GM15510 (cell line): ENCODE measurements around the gene SENP5.

Experiments used
- POLR2A ChIP-seq: IDR thresholded peaks from 3 replicates; pipeline ENCODE4 v1.6.1; 2011; ENCODE audit warnings: borderline replicate concordance; ENCODE audit not compliant: insufficient read length; ENCODE audit errors: extremely low read depth

Gene SENP5

DNA sequence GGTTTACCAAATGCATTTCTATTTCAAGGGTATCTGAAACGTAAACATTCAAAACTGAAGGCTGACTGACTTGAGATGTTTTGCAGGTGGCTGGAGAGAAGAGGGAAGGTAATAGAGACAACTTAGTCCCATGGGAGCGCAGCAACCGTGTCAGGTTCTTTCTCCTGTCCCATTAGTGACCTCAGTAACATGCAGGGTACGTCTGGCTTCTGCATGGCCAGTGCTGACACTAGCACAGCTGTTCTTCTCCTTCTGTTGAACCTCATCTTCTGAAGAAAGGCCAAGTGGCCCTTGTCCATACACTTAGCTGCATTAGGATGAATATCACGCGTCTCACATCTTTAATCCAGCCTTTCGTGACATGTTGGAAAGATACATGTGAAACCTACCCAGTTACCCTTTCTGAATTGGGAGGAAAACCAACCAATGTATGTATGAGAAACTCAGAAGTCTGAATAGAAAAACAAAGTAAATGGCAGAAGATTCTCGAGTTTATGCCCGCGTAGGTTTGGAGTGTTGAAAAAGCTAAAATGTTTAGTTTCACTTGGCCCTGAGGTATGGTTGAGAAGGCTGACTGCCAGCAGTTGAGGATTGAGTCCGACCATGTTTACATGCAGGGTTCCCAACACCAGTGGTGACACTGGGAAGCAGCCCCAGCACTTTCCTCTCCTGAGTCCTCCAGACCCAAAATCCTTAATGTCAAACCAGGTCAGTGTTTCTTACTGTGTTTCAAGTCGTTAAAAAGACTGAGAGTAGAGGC lies 64.3 kb downstream of the SENP5 start:
- TF ChIP-seq POLR2A = no peak

DNA sequence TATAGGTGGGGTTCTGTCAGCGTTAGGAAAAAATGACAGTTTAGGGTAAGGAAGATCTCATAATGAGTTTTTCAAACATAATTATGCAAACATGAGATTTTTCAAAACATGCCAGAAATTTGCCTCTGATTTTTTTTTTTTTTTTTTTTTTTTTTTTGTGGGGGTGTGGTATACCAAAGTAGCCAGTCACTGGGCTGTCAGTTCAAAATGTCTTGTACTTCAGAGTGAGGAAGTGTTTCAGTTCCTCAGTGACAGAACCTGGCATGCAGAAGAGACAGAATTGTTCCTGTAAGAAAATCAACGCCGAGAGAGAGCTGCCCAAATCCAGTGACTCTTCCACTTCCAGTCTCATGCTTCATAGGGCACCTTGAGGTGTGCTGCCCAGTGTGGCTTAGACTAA lies 64.9 kb downstream of the SENP5 start:
- TF ChIP-seq POLR2A = no peak

DNA sequence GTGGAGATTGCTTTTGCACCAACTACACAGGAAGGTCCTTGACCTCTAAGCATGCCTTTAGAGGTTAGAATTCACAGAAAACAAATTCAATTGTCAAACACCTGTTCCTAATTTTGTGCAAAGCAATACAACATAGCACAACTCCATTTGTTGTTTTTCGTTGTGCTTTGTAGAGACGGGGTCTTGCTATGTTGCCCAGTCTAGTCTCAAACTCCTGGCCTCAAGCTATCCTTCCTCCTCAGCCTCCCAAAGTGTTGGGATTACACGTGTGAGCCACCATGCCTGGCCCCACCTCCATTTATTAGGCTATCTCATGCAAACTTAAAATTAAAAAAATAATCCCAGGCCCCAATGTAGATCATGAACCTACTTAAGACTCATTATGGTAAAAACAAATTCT lies 68.6 kb downstream of the SENP5 start:
- TF ChIP-seq POLR2A = no peak

DNA sequence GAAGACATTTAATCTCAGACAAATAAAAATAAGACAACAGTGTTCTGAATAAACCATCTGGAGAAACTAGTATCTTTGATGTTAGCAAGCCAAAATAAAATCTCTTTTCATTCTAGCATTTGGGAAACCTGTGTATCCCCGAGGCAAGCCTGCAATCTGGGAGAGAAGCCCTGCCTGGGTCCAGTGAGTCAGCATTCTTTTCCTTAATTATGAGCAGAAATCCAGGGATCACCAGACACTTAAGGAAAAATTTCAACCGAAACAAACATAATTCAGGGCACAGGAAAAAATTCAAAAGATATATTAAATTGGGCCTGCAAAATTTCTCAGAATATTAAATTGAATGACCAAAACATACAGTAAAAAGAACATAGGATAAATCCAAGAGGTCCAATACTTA lies 70.4 kb downstream of the SENP5 start:
- TF ChIP-seq POLR2A = no peak

DNA sequence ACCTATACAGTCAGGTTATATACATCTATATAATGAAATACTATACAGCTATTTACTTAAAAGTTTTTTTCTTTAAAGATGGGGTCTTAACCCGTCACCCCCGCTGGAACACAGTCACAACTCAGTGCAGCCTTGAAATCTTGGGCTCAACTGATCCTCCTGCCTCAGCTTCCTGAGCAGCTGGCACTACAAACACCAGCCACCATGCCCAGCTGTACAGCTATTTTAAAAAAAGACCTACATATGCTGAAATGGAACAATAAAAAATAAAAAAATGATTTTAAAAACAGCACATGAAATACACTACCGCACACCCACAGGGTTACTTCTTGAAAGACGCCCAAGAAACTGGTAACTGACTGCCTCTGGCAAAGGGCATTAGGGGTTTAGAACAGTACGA lies 70.9 kb downstream of the SENP5 start:
- TF ChIP-seq POLR2A = no peak

DNA sequence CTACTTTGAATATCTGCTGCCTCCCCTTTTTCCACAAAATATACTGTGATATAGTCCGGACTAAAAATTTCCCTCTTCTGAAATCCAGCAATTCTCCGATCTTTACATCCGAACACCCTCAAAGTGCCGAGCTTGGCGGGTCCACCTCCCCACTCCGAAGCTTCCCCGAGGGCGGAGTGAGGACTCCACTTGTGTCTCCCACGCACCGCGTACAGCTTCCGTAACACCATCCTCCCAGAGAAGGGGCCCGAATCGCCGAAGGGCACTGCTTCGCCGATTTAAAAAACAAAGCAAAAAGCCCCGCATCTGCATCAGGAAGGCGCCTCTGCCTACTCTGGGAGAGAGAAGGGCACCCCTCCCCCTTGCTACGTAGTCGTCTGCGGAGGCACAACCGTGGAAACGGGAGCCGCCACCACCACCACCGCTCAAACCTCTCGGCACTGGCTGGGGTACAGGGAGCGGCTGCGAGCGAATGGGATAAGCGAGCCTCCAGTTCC lies 74.1 kb downstream of the SENP5 start:
- no peak for TF ChIP-seq POLR2A

DNA sequence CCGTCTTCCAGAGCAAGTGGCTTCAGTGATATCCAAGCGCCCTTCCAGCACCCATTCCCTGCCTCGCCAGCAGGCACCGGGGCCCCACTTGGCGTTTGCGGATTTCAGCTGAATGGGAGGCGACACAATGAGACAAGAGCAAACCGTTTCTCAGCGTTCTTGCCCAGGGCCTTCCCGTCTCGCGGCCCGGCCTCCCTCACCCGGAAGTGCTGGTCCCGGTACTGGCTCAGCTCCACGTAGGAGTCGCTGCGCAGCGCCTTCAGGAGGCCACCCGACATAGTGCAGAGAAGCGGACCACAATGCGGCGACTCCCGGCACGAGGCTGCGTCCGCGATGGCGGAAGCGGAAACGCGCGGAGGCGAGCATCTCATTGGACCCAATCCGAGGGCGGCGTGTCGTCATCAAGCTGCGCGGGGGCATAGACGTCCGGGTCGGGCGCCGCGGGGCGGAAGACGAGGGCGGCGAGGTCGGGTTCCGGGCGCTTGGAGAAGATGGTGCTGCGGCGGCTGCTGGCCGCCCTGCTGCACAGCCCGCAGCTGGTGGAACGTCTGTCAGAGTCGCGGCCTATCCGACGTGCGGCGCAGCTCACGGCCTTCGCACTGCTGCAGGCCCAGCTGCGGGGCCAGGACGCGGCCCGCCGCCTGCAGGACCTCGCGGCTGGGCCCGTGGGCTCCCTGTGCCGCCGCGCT lies 74.7 kb downstream of the SENP5 start, which contains the start of gene NCBP2:
TSS of gene NCBP2 (minus strand) at position 303 of the 689 bp plus-strand sequence. CDS start at position 278, 25 bp downstream.
- peak; percentile 94 for TF ChIP-seq POLR2A

DNA sequence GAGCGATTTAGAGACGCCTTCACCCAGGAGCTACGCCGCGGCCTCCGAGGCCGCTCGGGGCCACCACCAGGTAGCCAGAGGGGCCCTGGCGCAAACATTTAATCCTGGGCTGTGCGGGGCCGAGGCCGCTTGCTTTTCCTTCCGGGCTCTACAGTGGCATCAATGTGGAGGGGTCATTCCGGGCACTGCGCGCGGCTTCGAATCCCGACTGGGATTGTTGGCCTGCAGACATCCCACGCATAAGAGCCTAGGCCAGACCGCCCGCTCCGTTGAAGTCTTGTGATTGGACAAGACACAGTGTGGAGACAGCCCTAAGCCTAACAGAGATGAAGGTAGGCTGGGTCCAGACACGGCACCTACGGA lies 75.2 kb downstream of the SENP5 start:
- TF ChIP-seq POLR2A = no peak

DNA sequence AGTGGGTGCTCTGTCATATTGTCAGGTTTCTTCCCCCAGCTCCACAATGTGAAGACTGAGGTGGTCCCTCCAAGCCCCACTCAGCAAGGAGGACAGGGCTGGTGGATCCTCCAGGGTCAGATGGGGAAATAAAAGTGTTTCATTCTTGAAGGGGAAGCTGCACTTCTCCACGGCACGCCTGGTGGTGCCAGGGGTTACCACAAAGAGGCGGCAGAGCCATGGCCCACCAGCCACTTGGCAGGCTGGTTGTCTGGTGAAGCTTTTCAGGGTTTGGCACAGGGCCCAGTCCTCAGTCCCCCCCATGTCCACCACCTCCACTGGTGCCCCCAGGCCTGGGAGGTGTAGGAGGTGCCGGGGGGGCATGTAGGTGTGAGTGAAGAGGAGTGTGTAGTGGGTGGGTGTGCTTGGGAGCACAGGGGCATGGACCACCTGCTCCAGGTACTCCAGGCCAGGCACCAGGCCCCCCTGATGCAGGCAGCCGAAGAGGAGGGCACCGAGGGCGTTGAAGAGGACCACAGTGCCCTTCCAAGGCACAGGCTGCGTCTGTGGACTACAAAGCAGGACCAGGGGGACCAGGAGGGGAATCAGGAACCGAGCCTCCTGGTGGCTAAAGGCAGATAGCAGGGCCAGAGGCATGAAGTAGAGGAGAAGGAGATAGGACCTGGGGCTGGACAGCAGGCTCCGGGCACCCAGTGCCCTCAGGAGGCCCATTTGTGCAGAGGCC lies 79.6 kb downstream of the SENP5 start:
- TF ChIP-seq POLR2A = no peak

DNA sequence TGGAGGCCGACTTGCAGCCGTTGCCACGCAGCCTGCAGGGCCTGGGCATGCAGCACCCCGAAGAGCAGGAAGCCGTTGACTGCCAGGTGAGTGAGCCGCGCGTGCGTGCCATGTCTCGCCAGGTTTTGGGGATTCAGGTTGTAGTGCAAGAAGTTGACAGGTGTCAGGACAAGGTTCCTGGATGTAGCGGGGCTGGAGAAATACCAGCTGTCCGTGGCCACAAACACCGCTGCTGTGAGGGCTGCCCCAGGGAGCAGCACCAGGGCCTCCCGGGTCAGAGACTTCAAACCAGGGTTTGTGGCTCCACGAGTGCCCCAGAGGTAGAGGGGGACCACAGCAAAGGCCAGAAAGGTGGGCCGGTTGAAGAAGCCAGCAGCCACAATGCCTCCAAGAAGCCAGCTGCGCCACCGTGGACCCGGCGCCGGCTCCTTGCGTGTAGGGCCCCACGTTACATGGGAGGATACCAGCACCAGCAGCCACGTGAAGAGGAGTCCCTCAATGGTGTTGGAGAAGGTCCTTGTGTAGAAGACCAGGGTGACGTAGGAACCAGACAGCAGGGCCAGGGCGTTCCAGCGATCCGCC lies 80.2 kb downstream of the SENP5 start:
- TF ChIP-seq POLR2A = no peak

DNA sequence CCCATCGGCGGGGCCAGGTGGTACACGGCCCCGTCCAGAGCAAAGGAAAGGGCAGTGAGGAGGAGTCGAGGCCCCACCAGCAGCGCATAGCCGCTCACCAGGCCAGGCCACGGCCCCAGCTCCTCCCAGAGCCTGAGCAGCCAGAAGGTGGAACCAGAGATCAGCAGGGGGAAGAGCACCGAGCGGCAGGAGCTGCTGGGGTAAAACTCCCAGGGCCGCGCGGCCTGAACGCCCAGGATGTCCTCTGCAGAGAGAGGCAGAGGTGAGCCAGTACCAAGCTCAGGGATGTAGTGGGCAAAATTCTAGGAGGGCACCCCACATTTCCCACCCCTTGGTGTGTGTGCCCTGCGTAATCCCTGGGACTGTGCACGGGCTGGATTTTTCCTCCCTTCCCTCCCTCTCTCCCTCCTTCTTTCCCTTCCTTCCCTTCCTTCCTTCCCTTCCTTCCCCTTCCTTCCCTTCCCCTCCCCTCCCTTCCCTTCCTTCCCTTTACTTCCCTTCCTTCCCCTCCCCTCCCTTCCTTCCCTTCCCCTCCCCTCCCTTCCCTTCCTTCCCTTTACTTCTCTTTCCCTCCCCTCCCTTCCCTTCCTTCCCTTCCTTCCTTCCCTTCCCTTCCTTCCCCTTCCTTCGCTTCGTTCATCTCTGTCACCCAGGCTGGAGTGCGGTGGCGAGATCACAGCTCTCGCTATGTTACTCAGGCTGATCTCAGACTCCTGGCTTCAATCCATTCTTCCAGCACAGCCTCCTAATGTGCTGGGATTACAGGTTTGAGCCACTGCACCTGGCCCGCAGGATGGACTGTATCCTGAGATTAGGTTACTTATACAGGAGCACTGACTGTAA lies 80.9 kb downstream of the SENP5 start:
- TF ChIP-seq POLR2A = no peak

DNA sequence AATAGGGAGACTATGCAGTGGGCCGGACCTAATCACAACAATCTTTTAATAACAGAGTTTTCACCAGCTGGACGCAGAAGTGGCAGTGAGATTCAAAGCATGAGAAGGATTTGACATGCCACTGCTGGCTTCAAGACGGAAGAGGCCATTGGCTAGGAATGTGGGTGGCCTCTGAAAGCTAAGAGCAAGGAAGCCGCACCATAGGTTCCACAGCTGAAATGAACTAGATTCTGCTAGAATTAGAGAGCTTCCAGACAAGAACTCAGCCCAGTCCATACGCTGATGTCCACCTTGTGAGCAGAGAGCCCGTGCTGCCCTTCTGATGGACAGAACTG lies 81.5 kb downstream of the SENP5 start:
- TF ChIP-seq POLR2A = no peak

DNA sequence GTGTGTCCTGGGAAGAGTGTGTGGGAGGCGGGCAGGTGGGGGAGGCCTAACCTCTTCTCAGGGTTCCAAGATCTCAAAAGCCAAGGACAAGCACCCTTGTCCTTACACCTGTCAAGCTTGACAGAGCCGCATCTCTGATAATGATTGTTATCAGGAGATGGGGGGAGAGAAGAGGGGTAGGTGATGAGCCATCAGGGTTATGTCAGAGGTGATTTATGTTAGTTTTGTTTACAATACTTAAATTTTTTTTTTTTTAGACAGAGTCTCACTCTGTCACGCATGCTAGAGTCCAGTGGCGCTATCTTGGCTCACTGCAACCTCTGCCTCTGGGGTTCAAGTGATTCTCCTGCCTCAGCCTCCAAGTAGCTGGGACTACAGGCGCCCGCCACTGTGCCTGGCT lies 82.0 kb downstream of the SENP5 start:
- no peak for TF ChIP-seq POLR2A

DNA sequence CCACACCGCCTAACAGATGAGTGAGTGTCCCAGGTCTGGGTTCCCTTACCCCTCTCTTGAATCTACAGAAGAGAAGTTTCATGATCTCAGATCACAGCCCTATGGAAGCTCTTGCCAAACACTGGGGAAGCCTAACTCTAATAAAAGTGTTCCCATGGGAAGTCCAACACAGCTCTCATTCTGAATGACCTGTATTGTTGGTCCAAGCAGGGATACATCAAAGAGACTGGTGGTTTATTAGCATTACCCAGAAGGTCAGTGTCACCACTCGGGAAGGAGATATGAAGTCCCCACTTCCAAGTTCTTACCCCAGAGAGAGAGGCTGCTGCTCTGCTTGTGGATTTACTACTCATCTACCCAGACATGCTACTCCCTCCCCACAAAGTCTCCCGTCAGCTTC lies 83.7 kb downstream of the SENP5 start:
- TF ChIP-seq POLR2A = no peak
